HG03460 (cell line): Measurements from ENCODE around the gene B4GAT1.
A peak's percentile ranks its signal among the peaks of the same experiment; 100 is the strongest.
"Not testable (repeated sequence)": the region's sequence is repeated elsewhere in the genome, so short reads cannot be mapped to it uniquely, and the experiment has no call there.

Experiments
- ATAC-seq: cut with Tn5 transposase; IDR thresholded peaks from one replicate; pipeline ENCODE4 v1.9.1; 2021; ENCODE audit not compliant: unreplicated experiment

Gene B4GAT1

GRCh38 chr11:66347425-66348276 is at the start of gene B4GAT1:
TSS of gene B4GAT1 (minus strand) at chr11:66347629. CDS start at chr11:66347545, 84 bp downstream.
- peak; percentile 37 for ATAC-seq

- no peak for ATAC-seq
Measured at GRCh38 chr11:66393954-66394353, 46.5 kb upstream of the B4GAT1 start.

DNA sequence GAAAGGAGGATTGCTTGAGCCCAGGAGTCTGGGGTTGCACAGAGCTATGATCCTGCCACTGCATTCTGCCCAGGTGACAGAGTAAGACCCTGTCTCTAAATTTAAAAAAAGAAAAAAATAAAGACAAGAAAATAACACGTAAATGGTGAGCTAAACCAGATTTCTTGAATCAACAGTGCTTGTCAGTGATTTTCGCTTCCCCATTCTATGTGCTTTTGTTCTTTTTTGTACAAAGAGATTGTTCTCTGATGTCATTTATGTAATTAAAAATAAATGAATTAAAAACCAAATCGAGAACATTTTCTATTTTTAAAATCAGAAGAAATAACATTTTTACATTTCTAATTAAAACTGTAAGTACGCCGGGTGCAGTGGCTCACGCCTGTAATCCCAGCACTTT is 43.9 kb upstream of the B4GAT1 start:
- no peak for ATAC-seq

- no peak for ATAC-seq
Measured at GRCh38 chr11:66388780-66389386, 41.5 kb upstream of the B4GAT1 start.

DNA sequence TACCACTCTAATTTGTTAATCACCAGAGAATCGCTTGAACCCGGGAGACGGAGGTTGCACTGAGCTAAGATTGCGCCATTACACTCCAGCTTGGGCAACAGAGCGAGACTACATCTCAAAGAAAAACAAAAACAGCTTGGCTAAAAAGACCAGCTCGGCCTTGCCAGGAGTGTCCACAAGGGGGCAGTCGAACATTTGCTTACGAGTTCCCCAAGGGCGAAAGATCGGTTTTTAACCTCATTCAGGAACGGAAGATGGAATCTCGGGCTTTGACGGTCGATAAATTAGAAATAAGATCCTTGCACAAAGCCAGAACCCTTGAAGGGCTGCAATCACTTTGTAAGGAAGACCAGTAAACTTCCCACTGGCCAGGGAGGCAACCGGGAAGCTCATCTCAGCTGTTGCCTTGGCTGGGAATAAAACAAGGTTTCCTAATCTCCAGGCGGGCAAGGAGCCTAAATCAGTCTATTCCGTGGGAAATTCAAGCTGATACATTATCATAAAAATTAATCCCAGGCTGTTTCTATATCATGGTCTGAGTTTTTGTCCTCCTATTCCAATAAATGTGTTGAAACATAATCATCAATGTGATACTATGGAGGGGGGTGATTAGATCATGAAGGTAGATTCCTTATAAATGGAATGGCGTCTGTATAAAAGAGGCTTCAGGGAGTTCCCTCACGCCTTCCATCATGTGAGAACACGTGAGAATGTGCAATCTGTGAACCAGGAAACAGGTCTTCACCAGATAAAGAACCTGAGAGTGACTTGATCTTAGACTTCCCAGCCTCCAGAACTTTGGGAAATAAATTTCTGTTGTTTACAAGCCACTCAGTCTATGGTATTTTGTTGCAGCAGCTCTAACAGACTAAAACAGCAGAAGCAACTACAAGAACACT is 39.0 kb upstream of the B4GAT1 start:
- ATAC-seq = no peak

GRCh38 chr11:66384316-66384715 is 36.9 kb upstream of the B4GAT1 start:
- not testable (repeated sequence) for ATAC-seq

DNA sequence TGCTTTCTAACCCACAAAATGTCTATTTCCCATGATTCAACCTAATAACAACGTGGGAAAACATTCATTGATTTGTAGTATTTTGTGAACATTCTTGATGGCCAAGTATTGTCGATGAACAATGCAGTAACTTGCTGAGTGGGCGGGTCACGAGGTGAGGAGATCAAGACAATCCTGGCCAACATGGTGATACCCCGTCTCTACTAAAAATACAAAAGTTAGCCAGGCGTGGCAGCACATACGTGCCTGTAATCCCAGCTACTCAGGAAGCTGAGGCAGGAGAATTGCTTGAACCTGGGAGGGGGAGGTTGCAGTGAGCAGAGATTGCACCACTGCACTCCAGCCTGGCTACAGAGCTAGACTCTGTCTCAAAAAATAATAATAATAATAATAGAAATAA is 32.8 kb upstream of the B4GAT1 start:
- ATAC-seq = not testable (repeated sequence)

- not testable (repeated sequence) for ATAC-seq
Measured at GRCh38 chr11:66373690-66374287, 26.4 kb upstream of the B4GAT1 start.

- no peak for ATAC-seq
Measured at GRCh38 chr11:66373265-66373664, 25.8 kb upstream of the B4GAT1 start.

GRCh38 chr11:66371627-66372415 is 24.4 kb upstream of the B4GAT1 start, which contains the start of gene SLC29A2:
TSS of gene SLC29A2 (minus strand) at chr11:66371760. CDS start at chr11:66371591, 169 bp downstream.
- peak; percentile 63 for ATAC-seq

DNA sequence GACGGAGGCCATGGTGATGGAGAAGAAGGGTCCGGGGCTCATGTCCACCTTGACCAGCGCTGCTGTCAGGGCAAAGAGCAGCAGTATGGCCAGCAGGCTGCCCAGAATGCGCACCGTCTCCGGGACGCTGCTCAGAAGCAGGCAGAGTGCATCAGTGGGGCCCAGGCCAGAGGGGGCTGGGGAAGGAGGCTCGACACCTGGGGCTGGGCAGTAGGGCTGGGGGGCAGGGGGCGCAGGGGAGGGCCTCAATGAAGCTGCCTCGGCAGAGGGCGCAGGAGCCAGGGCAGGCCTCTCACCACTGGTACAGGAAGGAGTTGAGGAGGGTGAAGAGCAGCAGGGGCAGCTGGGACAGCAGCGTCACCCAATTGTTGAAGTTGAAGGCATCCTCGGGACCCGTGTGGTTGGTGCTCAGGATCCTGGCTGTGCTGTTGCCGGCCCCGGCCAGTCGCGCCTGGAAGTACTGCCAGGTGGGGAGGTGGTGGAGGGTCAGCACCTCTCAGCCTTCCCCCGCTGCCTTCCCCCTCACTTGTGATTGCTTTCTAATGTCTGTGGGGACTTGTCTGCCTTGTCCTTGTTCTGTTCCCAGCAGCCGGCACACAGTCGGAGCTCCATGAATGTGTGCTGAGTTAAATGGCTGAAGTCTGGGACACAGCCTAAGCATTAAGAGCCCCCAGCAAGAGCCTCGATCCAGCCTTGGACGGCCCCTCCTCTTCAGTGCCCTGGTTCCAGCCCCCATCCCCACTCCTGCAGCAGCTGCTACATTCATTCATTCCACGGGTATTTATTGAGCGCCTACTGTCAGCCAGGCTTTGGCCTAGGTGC is 21.9 kb upstream of the B4GAT1 start:
- ATAC-seq = no peak

GRCh38 chr11:66368484-66368883 is 21.1 kb upstream of the B4GAT1 start:
- ATAC-seq = no peak

GRCh38 chr11:66367561-66368312 is 20.3 kb upstream of the B4GAT1 start:
- no peak for ATAC-seq

- ATAC-seq = no peak
Measured at GRCh38 chr11:66366844-66367477, 19.5 kb upstream of the B4GAT1 start.

- no peak for ATAC-seq
Measured at GRCh38 chr11:66365711-66366619, 18.5 kb upstream of the B4GAT1 start.

DNA sequence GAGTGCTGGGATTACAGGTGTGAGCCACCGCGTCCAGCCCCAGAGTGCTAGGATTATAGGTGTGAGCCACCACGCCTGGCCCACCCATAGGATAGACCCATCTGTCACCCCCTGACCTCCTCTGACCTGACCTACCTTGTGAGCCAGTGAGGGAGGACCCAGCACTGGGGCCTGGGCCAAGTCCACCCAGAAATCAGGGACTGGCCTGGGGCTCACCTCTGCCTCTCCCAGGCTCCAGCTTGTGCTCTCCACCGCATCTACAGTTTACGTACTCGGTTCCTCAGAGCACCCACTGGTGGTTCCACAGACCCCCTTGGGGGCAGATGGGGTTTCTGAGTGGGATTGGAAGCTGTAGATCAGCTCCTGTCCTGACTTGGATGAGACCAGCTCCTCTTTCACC is 17.7 kb upstream of the B4GAT1 start:
- ATAC-seq = no peak
